ENCODE results near the gene TBX4.

GRCh38 chr17:61431594-61432311, 20.5 kb upstream of the TBX4 start:
- TF ChIP-seq GATA2 (IDR thresholded peaks at IDR 0.05; ENCODE audit: low read depth, low read length) (no peak; the same call in 1 of the 2 replicates), GATA3 (IDR thresholded peaks at IDR 0.05; ENCODE audit: low read depth, low read length) (no peak)
